Measurements from ENCODE around the gene CTNNA3.

The CTNNA3 gene

DNA sequence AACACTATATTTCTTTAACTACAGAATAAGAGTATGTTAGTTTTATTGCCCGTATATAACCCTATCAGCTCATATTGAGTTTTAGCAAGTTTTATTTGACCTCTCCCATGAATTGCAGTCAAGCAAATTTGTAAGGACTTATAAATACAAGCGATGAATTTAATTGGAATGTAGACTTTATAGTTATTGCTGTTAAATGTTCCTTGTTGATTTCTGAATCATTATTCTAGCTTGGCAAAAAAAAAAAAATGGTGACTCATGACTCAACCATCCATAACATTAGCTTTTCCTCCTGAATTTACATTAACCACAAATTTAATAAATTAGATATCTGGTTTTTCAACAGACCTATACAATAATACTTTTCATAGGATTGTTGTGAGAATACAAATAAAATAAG, 1104.1 kb downstream of the CTNNA3 start:
- DNase-seq, result no peak

DNA sequence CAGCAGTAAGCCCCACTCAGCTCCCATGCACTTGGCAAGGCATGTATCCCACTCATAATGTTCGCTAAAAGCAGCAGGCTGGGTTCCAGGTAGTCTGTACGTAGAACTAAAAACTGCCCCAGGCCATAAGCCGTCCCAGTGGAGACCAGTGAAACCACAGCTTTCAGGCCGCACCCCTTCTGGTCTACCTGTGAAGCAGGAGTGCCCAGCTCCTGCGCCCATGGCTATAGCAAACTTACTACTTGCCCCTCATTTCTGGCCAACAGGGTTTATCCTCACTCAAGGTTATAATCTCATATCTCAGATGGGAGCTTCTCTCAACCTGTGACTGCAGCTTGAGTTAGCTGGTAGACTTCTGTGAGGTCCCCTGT, 1108.3 kb downstream of the CTNNA3 start:
- DNase-seq, result no peak

- no peak for DNase-seq
Measured at GRCh38 chr10:66586897-66587679, 1108.9 kb downstream of the CTNNA3 start.

DNA sequence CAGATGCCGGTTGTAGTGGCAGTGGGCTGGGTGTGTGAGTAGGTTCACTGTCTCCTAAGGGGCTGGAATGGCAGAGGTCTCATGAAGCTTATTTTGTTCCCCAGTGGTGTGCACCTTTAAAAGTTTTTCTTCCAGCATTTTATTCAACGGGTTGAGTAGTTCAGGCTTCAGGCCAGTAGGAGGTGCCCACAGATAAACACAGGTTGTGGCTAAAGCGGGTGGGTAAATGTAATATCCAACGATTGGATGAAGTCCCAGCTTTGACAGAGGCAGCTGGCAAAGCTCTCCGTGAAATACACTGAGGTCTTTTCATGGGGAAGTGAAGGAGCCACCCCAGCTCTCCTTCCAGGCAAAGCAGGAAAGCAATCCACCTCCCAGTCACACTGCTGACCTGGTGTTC, 1109.9 kb downstream of the CTNNA3 start:
- no peak for DNase-seq

- DNase-seq, result no peak
Measured at GRCh38 chr10:66575251-66575855, 1120.6 kb downstream of the CTNNA3 start.

DNA sequence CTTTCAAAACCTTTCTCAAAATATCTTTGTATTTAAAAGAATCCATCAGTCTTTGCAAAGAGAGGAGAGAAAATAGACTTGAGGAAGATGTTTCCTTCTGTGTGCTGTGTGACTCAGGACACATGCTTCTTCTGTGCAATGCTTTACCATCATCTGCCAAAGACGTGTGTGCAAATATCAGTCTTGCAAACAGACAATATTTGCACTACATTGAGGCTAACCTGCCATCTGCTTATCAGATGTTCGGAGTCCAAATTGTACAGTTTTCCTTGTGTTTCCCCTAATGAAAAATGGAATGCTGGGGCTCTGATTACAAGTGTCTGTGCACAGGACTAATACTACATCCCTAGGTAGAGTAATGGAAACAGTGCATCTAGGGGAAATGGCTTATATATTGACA, 1123.3 kb downstream of the CTNNA3 start:
- DNase-seq, result no peak

- DNase-seq, result no peak
Measured at GRCh38 chr10:66565999-66566398, 1130.0 kb downstream of the CTNNA3 start.

DNA sequence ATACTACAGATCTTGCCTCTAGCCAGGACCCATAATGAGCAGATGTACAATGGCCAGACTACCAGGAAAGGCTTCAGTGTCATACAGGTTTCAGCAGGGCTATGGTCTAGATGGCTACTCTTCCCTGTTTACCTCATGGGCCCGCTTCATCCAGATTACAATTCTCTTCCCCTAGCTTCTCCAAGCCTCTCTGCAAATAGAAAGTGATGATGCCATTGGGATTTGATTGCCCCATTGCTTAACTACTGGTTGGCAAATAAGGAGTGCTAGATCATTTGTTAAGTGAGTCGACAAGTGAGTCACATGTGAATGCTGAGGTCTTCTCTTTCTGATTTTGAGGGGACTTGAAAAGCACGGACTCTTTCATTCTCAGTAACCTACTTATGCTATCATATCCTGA, 1131.7 kb downstream of the CTNNA3 start:
- DNase-seq, result no peak

DNA sequence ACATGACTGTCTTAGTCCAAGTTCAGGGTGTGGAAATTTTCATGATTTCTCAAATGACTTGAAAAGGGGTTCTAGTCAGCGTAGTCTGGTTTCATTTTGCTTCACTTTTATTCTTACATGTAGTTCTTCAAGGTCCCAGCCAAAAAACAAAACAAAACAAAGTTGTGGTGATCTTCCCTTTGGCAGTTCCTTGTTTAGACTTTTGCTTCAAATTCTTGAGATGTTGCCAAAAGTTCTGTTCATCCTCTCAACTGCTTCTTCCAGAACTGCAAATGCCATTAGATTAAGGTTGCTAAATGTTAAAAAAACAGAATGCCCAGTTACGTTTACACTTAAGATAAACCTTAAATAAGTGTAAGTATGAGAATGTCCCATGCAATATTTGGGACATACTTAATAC, 1140.9 kb downstream of the CTNNA3 start:
- DNase-seq, result no peak

GRCh38 chr10:66552331-66552730, 1143.7 kb downstream of the CTNNA3 start:
- no peak for DNase-seq

DNA sequence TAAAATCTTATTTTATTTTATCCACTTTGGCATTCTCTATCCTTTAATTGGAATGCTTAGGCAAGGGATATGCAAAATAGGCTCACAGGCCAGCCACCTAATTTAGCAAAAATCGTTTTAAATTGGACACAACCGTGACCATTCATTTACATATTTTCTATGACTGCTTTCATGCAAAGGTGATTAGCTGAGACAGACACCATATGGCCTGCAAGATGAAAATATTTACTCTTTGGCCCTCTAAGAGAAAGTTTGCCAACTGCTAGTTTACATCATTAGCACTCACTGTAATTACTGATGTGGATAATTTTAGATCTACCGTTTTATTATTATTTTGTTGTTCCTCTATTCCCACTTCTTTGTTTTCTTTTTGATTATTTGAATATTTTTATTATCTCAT, 1145.6 kb downstream of the CTNNA3 start:
- DNase-seq, result no peak

- DNase-seq, result no peak
Measured at GRCh38 chr10:66538908-66539307, 1157.1 kb downstream of the CTNNA3 start.

- no peak for DNase-seq
Measured at GRCh38 chr10:66538371-66538770, 1157.6 kb downstream of the CTNNA3 start.

GRCh38 chr10:66537186-66537585, 1158.8 kb downstream of the CTNNA3 start:
- no peak for DNase-seq

DNA sequence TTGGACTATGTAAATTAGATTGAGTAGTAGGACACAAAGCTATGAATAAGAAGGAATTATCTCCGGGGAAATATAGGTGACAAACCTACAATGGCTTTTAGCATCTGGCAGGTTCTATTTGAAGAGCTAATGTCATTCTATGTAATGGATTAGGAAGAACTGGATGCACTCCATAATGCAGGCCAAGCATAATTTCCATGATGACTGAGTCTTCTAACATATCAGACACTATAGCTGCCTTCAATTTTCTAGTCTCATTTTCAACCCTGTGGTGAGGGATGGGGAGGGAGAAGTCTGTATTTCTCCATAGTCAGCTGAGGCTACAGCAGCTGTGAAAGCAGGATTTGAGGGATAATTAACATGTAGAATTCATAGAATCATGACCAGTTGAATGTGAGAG, 1160.6 kb downstream of the CTNNA3 start:
- DNase-seq, result no peak

GRCh38 chr10:66534866-66535265, 1161.1 kb downstream of the CTNNA3 start:
- no peak for DNase-seq

- no peak for DNase-seq
Measured at GRCh38 chr10:66521506-66521905, 1174.5 kb downstream of the CTNNA3 start.

- no peak for DNase-seq
Measured at GRCh38 chr10:66519616-66520015, 1176.4 kb downstream of the CTNNA3 start.

GRCh38 chr10:66514666-66515065, 1181.3 kb downstream of the CTNNA3 start:
- no peak for DNase-seq

DNA sequence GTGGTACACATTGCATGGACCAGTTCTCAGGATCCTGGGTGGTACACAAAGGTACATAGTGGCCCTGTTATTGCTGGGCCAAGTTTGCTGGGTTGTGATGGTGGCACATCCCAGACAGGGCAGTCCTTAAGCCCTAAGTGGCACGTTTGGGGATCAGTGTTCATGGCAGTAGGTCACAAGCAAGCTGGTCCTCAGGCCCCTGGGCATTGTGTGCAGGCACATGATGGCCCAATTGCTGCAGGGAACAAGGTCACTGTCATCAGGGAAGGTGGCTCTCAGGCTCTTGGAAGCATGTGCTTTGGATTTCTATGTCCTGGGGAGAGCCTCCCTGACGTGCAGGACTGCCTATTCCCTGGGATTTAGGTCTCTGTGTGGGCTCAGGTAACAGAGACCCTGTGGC, 1182.5 kb downstream of the CTNNA3 start:
- no peak for DNase-seq

DNA sequence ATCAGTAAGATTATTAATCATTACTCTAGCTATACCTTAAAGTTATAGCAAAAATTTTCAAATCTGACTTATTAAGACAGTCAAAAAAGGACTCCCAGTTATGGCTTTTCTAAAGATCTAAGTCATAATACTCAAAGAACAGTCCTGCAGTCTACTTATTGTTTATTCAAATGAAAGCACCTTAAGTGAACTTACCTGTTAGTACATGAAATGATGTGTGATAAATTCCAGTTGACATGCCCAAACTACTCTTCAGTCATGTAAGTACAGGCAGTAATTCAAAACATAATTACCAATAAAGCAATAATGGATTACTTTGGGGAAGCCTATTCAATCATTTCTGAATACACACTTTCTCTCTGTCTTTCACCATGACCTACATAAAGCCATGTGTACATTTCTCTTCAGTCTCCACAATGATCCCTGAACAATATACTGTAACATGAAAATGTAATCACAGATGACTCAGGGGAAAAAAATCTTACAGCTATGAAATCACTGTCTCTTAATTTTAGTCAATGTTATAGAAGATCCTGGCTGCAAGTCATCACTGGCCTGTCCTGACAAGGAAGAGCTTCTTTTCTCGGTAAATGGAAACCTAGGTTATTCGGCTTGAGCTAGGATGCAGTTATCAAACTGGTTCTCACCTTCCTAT, 1190.9 kb downstream of the CTNNA3 start:
- no peak for DNase-seq

DNA sequence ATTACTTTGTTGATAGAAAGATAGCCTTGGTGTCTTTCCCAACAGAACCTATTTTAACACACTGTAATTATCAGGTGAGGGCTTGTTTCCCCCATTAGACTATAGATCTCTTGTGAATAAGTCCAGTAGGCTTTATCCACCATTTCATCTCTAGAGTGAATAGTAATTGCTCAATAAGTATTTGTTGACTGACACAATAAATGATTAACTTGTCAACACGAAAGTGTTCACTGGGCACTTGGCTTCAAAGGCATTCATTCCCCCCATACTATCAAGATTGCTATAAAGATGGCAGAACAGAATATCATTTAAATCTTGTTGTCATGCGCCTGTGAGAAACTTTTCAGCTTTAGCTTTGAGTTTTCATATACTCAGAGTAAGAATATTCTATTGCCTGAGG, 1194.6 kb downstream of the CTNNA3 start:
- no peak for DNase-seq

DNA sequence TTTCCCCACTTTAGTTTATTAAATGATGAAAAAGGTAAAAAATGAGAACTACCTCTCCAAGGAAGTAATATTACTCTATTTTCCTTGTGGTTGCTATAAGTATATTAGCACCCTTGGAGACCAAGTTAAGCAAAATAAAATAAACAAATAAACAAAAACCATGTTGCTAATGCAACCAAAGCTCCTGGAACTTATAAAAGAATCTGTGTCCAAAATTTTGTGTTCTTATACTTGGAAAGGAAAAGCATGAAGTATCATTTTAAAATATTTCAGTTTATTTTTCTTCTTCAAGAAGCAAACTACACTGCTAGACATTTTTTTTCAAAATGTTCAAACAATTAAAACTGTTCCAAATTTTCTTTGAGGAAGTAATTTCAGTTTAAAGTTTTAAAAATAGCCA, 1212.0 kb downstream of the CTNNA3 start:
- DNase-seq, result no peak

DNA sequence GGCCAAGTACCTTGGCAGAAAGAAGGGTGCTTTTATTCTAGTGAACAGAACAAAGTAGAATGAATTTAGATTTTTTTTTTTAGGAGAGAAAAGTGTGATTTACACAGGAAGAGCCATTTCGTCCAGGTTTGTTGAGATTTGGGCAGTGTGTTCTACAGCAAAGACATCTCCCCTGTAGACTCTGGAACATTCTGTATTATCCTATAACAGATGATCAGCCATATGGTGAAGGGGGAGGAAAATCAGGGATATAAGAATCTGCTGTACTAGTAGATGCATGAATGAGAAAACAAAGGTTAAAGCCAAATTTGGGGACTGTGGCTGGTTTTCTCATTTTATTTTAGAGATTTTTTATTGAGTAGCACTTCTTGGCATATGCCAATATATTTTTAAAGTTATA, 1223.8 kb downstream of the CTNNA3 start:
- DNase-seq, result no peak

Data from T-helper 1 cell (primary cell).